Measurements from ENCODE around the gene CDH26.

CDH26 gene

GRCh38 chr20:60058879-60059278 lies 100.7 kb downstream of the CDH26 start:
- H3K4me3 ChIP-seq (ENCODE audit: low read length), result no peak overlapping the region
- no peaks in the 10 kb centered on the region for H3K36me3 ChIP-seq (ENCODE audit: control insufficient read depth, insufficient read depth, low read length)
- H3K27ac ChIP-seq (ENCODE audit: low read depth, low read length), result no peak overlapping the region
- no peak overlapping the region for H3K9ac ChIP-seq (ENCODE audit: low read length)
- no peaks in the 10 kb centered on the region for H3K4me1 ChIP-seq (ENCODE audit: control insufficient read depth, insufficient read depth, low read length)
- no peaks in the 10 kb centered on the region for H3K27me3 ChIP-seq (ENCODE audit: control insufficient read depth, insufficient read depth, low read length)

- no peaks in the 10 kb centered on the region for H3K36me3 ChIP-seq (ENCODE audit: control insufficient read depth, insufficient read depth, low read length)
- H3K27me3 ChIP-seq (ENCODE audit: control insufficient read depth, insufficient read depth, low read length), result no peaks in the 10 kb centered on the region
- H3K4me1 ChIP-seq (ENCODE audit: control insufficient read depth, insufficient read depth, low read length), result no peaks in the 10 kb centered on the region
- H3K9ac ChIP-seq (ENCODE audit: low read length), result no peak overlapping the region
- H3K4me3 ChIP-seq (ENCODE audit: low read length), result no peak overlapping the region
- no peak overlapping the region for H3K27ac ChIP-seq (ENCODE audit: low read depth, low read length)
Observed at GRCh38 chr20:60060006-60060557, 101.9 kb downstream of the CDH26 start.

GRCh38 chr20:60060593-60060992 lies 102.4 kb downstream of the CDH26 start:
- no peaks in the 10 kb centered on the region for H3K36me3 ChIP-seq (ENCODE audit: control insufficient read depth, insufficient read depth, low read length)
- no peaks in the 10 kb centered on the region for H3K27me3 ChIP-seq (ENCODE audit: control insufficient read depth, insufficient read depth, low read length)
- no peak overlapping the region for H3K27ac ChIP-seq (ENCODE audit: low read depth, low read length)
- H3K4me1 ChIP-seq (ENCODE audit: control insufficient read depth, insufficient read depth, low read length), result no peaks in the 10 kb centered on the region
- no peak overlapping the region for H3K9ac ChIP-seq (ENCODE audit: low read length)
- H3K4me3 ChIP-seq (ENCODE audit: low read length), result no peak overlapping the region

GRCh38 chr20:60062431-60063047 lies 104.3 kb downstream of the CDH26 start:
- Histone ChIP-seq H3K36me3 (ENCODE audit: control insufficient read depth, insufficient read depth, low read length) (no peaks in the 10 kb centered on the region), H3K27me3 (ENCODE audit: control insufficient read depth, insufficient read depth, low read length) (no peaks in the 10 kb centered on the region), H3K4me3 (ENCODE audit: low read length) (no peak overlapping the region), H3K9ac (ENCODE audit: low read length) (no peak overlapping the region), H3K27ac (ENCODE audit: low read depth, low read length) (peak overlapping the region; percentile 18), H3K4me1 (ENCODE audit: control insufficient read depth, insufficient read depth, low read length) (no peaks in the 10 kb centered on the region)

- no peaks in the 10 kb centered on the region for H3K27me3 ChIP-seq (ENCODE audit: control insufficient read depth, insufficient read depth, low read length)
- H3K9ac ChIP-seq (ENCODE audit: low read length), result no peak overlapping the region
- H3K27ac ChIP-seq (ENCODE audit: low read depth, low read length), result peak overlapping the region; percentile 18
- H3K4me1 ChIP-seq (ENCODE audit: control insufficient read depth, insufficient read depth, low read length), result no peaks in the 10 kb centered on the region
- H3K36me3 ChIP-seq (ENCODE audit: control insufficient read depth, insufficient read depth, low read length), result no peaks in the 10 kb centered on the region
- no peak overlapping the region for H3K4me3 ChIP-seq (ENCODE audit: low read length)
Observed at GRCh38 chr20:60063048-60063451, 104.8 kb downstream of the CDH26 start.

DNA sequence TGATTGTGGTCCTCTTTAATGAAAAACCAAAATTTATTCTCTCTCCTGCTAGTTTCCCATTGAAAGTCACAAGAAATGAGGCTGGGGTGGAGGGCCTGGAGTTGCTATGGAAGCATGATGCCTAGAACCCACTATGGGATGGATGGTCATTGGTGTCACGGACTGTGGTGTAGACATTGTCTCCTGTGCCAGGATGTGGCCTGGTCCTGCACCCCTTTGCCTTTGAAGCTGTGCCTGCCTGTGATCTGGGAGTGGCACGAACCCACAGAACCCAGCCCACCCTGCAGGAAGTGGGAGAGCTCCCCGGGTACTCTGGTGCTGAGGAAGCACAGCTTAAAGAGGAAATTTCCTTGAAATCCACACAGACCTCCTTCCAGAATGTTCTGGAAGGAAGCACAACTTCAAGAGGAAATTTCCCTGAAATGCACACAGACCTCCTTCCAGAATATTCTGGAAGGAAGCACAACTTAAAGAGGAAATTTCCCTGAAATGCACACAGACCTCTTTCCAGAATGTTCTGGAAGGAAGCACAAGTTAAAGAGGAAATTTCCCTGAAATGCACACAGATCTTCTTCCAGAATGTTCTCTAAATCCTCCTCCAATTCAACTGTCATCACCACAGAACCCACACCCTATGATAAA lies 105.6 kb downstream of the CDH26 start:
- Histone ChIP-seq H3K4me3 (ENCODE audit: low read length) (no peak overlapping the region), H3K27ac (ENCODE audit: low read depth, low read length) (no peak overlapping the region), H3K36me3 (ENCODE audit: control insufficient read depth, insufficient read depth, low read length) (no peaks in the 10 kb centered on the region), H3K27me3 (ENCODE audit: control insufficient read depth, insufficient read depth, low read length) (no peaks in the 10 kb centered on the region), H3K4me1 (ENCODE audit: control insufficient read depth, insufficient read depth, low read length) (no peaks in the 10 kb centered on the region), H3K9ac (ENCODE audit: low read length) (no peak overlapping the region)
